Measurements from ENCODE around the gene UPK3A.

DNA sequence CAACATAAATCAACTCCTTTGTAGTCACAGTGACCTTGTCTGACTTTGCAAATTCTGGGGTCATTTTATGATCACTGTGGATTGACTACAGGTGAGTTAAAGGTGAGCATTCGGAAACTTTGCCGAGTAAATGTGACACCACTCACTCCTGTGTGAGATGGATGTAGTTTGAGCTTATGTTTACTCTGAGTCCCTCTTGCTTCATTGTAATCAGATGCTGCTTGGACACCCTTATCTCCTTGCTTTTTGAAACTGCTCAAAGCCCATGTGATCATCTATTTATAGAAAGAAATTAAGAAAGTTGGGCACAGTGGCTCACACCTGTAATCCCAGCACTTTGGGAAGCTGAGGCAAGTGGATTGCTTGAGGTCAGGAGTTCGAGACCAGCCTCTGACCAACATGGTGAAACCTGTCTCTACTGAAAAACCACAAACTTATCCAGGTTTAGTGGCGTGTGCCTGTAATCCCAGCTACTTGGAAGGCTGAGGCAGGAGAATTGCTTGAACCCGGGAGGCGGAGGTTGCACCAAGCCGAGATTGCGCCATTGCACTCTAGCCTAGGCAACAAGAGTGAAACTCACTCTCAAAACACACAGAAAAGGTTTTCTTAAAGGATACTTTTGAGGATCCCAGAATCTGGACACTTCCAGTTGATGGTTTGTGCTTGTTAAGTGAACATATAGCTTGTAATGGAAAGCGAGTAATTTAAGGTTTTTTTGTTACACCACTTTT, 32.2 kb downstream of the UPK3A start:
- TF ChIP-seq, protein P1, sequence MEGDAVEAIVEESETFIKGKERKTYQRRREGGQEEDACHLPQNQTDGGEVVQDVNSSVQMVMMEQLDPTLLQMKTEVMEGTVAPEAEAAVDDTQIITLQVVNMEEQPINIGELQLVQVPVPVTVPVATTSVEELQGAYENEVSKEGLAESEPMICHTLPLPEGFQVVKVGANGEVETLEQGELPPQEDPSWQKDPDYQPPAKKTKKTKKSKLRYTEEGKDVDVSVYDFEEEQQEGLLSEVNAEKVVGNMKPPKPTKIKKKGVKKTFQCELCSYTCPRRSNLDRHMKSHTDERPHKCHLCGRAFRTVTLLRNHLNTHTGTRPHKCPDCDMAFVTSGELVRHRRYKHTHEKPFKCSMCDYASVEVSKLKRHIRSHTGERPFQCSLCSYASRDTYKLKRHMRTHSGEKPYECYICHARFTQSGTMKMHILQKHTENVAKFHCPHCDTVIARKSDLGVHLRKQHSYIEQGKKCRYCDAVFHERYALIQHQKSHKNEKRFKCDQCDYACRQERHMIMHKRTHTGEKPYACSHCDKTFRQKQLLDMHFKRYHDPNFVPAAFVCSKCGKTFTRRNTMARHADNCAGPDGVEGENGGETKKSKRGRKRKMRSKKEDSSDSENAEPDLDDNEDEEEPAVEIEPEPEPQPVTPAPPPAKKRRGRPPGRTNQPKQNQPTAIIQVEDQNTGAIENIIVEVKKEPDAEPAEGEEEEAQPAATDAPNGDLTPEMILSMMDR (IDR thresholded peaks at IDR 0.05): no peak
- no peak for TF ChIP-seq POLR2AphosphoS5 (IDR thresholded peaks at IDR 0.05)

Data from breast epithelium (tissue), 3 donors.